ENCODE results near the gene CEP20. TPM values are rescaled to one million over a fixed set of nuclear protein-coding genes. Genes with fewer than 3 reads are reported as not detected.

Gene CEP20
- total and polyA plus RNA-seq, 2 of the 8 experiments (the other 6 are each of a cell fraction or from before 2014, with no cell fraction given) = 16.2 to 49.0 TPM

DNA sequence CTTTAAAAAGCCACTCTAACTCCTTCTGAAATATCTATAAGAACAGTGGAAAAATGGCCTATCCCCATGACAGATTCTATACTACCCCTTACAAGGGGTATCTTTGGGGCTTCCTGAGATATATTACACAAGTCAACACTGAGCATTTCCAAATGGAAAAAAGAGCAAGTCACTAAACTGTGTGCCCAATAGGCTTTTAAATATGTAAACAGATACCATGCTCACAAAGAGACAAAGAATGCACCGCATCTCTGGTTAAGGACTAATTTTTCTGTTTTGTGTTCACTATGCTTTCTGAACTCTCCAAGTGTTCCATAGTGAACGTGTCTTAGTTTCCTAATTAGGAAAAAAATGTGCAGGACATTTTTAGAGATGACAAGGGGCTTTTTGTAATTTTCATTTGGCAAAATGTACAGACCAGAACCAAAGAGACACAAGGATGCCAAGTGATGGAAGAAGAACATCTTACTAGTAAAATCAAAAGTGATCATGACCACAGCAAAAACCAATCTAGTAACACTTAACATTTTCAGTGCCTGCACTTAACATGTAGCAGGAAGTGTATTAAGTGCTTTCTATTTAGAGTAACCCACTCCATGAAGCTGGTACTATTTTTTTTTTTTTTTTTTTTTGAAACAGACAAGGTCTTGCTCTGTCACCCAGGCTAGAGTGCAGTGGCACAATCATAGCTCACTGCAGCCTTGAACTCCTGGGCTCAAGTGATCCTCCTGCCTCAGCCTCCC lies 53.1 kb downstream of the CEP20 start:
- Histone ChIP-seq H2AFZ (ENCODE audit: low read length) (no peak overlapping the region), H3K79me2 (ENCODE audit: control insufficient read depth in 1 of 2, insufficient read depth in 2 of 2, low read length in 2 of 2) (no peaks in the 10 kb centered on the region), H3K14ac (ENCODE audit: insufficient read length) (no peak overlapping the region), H3K9ac (replicated peaks in 1 of 4; ENCODE audit: extremely low read depth in 1 of 4, low read depth in 3 of 4, low read length in 3 of 4) (no peak overlapping the region), H2BK20ac (ENCODE audit: low read length) (no peak overlapping the region), H3K18ac (ENCODE audit: extremely low read depth, low read length) (no peak overlapping the region), H3K36me3 (ENCODE audit: control insufficient read depth in 2 of 4, insufficient read depth in 4 of 4, low read length in 3 of 4) (no peaks in the 10 kb centered on the region), H2BK120ac (replicated peaks; ENCODE audit: low read depth, low read length) (no peak overlapping the region), H2AK5ac (ENCODE audit: low read depth, low read length) (no peak overlapping the region), H3K27me3 (replicated peaks in 1 of 4; ENCODE audit: control insufficient read depth in 3 of 4, extremely low read depth in 1 of 4, insufficient read depth in 3 of 4, low read length in 3 of 4) (no peaks in the 10 kb centered on the region), H3K23me2 (ENCODE audit: low read depth, low read length) (no peaks in the 10 kb centered on the region), H2BK12ac (ENCODE audit: low read depth, low read length) (no peak overlapping the region), H2BK15ac (ENCODE audit: low read length) (no peak overlapping the region), H3K27ac (ENCODE audit: low read depth, low read length) (no peak overlapping the region), H3K9me3 (ENCODE audit: insufficient read depth in 2 of 2, low read depth in 1 of 2, low read length in 1 of 2) (no peaks in the 10 kb centered on the region), H2BK5ac (ENCODE audit: low read depth, low read length) (no peak overlapping the region), H3K79me1 (ENCODE audit: low read depth, low read length) (no peaks in the 10 kb centered on the region), H4K20me1 (replicated peaks in 1 of 2; ENCODE audit: control insufficient read depth in 1 of 2, insufficient read depth in 2 of 2, low read length in 2 of 2) (no peaks in the 10 kb centered on the region), H3K4me1 (replicated peaks in 1 of 4; ENCODE audit: control insufficient read depth in 3 of 4, insufficient read depth in 4 of 4, low read length in 3 of 4) (no peaks in the 10 kb centered on the region), H3K4me2 (ENCODE audit: insufficient read depth in 1 of 2, low read depth in 2 of 2, low read length in 2 of 2) (no peak overlapping the region), H4K5ac (ENCODE audit: insufficient read length, low read depth, low read length) (no peak overlapping the region), H3K4me3 (ENCODE audit: extremely low read depth in 1 of 4, insufficient read depth in 2 of 4, low read depth in 3 of 4, low read length in 4 of 4) (no peak overlapping the region), H3K4ac (replicated peaks; ENCODE audit: insufficient read length, low read depth, low read length) (no peak overlapping the region), H3K56ac (replicated peaks; ENCODE audit: insufficient read length, low read depth, low read length) (no peak overlapping the region), H4K91ac (replicated peaks; ENCODE audit: insufficient read length, low read length) (no peak overlapping the region), H3K23ac (ENCODE audit: insufficient read length) (no peak overlapping the region), H4K8ac (ENCODE audit: extremely low read depth, insufficient read depth, low read length) (no peak overlapping the region)
- DNase-seq (ENCODE audit: low read depth in 1 of 2, low spot score in 2 of 2) (no peak), FAIRE-seq (no peak)
- 88% methylated on average over 2 of the region's 2 CpGs; no CpG with 5 or more reads in 1 of the 2 experiments for WGBS, 2 experiments (ENCODE audit: extremely low coverage in 1 of 2, insufficient coverage in 1 of 2, insufficient read length in 1 of 2, insufficient replicate concordance in 2 of 2, low coverage in 1 of 2, low lambda C conversion rate in 2 of 2, missing lambda C conversion rate in 1 of 2)
- CTCF ChIA-PET (ENCODE audit: partially characterized antibody) = interaction anchor here (0.7 kb wide), 1 partner anchor 43 kb away, joined by 3 read pairs; no protein-coding TSS in a partner anchor
- POLR2A ChIA-PET (ENCODE audit: partially characterized antibody) = no interaction called here
- TF ChIP-seq SUZ12 (IDR thresholded peaks at IDR 0.05; ENCODE audit: low read length) (no peak), FOSL1 (IDR thresholded peaks at IDR 0.05; ENCODE audit: insufficient read depth, low read depth, low read length) (no peak), ATF3 (IDR thresholded peaks at IDR 0.05; ENCODE audit: insufficient read depth, low read depth, low read length) (no peak)
